CD4-positive, CD25-positive, alpha-beta regulatory T cell (primary cell): ENCODE measurements around the gene FAM81A. TPM values are rescaled to one million over a fixed set of nuclear protein-coding genes. Genes with fewer than 3 reads are reported as not detected.
A peak's percentile ranks its signal among the peaks of the same experiment; 100 is the strongest.
"Not testable (repeated sequence)": the region's sequence is repeated elsewhere in the genome, so short reads cannot be mapped to it uniquely, and the experiment has no call there.

ENCODE experiments used
- ATAC-seq, 2 donors: fragments of 150-1000 bp; cut with Tn5 transposase; one replicate each; pipeline ENCODE4 v1.10.0; 2021; ENCODE audit warnings: low read depth in 2 of 2, moderate number of reproducible peaks in 2 of 2, moderate library complexity in 1 of 2
- DNase-seq, 3 donors: peaks; one replicate each; pipeline versions ENCODE4 v3.0.0 to v3.0.0-alpha.2; 2012 to 2022; ENCODE audit warnings: mixed read lengths in 1 of 3
- H3K27ac ChIP-seq: one replicate; pipeline ENCODE4 v1.7.0; 2013; ENCODE audit warnings: mild to moderate bottlenecking, low read length; ENCODE audit not compliant: insufficient read depth, poor library complexity, severe bottlenecking
- H3K27me3 ChIP-seq: one replicate; pipeline ENCODE4 v1.7.0; 2013; ENCODE audit warnings: low read length; ENCODE audit not compliant: control insufficient read depth, insufficient read depth
- H3K36me3 ChIP-seq: one replicate; pipeline ENCODE4 v1.7.0; 2013; ENCODE audit warnings: mild to moderate bottlenecking, low read length, moderate library complexity; ENCODE audit not compliant: control insufficient read depth, insufficient read depth
- H3K4me1 ChIP-seq: 2 replicates; pipeline ENCODE4 v1.7.0; 2013; ENCODE audit warnings: mild to moderate bottlenecking, low read length; ENCODE audit not compliant: insufficient read depth, control insufficient read depth, poor library complexity, severe bottlenecking
- H3K4me3 ChIP-seq: one replicate; pipeline ENCODE4 v1.7.0; 2013; ENCODE audit warnings: low read depth, mild to moderate bottlenecking, low read length, moderate library complexity
- H3K9me3 ChIP-seq, 2 experiments: 1 replicate in 1 of 2; 2 replicates in 1 of 2; pipeline ENCODE4 v1.7.0; 2013; ENCODE audit warnings: low read length in 2 of 2, mild to moderate bottlenecking in 1 of 2, moderate library complexity in 1 of 2; ENCODE audit not compliant: control insufficient read depth in 2 of 2
- H3K27ac Mint-ChIP-seq, 3 donors: one replicate each; pipeline ENCODE4 v1.8.0; 2020 to 2022; ENCODE audit warnings: mild to moderate bottlenecking in 3 of 3, mixed read lengths in 3 of 3, moderate library complexity in 2 of 3
- H3K27me3 Mint-ChIP-seq: one replicate; pipeline ENCODE4 v1.8.0; 2022; ENCODE audit warnings: mild to moderate bottlenecking, mixed read lengths
- H3K36me3 Mint-ChIP-seq: one replicate; pipeline ENCODE4 v1.8.0; 2020; ENCODE audit warnings: mixed read lengths
- H3K4me1 Mint-ChIP-seq, 4 donors: one replicate each; pipeline ENCODE4 v1.8.0; 2020 to 2022; ENCODE audit warnings: mixed read lengths in 4 of 4, mild to moderate bottlenecking in 1 of 4
- H3K4me3 Mint-ChIP-seq, 4 donors: one replicate each; pipeline ENCODE4 v1.8.0; 2020 to 2022; ENCODE audit warnings: mild to moderate bottlenecking in 4 of 4, mixed read lengths in 4 of 4, moderate library complexity in 3 of 4
- H3K9me3 Mint-ChIP-seq, 7 donors: one replicate each; pipeline ENCODE4 v1.8.0; 2020 to 2022; ENCODE audit warnings: mixed read lengths in 7 of 7, mild to moderate bottlenecking in 3 of 7, moderate library complexity in 2 of 7
- polyA plus RNA-seq, 4 donors: library from polyadenylated mRNA; unstranded; fragments of 300-500 nt; fragmentation: Illumina TruSeq; gene quantifications; one replicate each; pipeline ENCODE4 v1.2.3, GENCODE V29; 2021
- total RNA-seq: library from RNA; stranded (reverse); gene quantifications from one replicate; pipeline ENCODE4 v1.2.3, GENCODE V29; 2022

FAM81A gene
- total and polyA plus RNA-seq, 5 donors from 2014 or later: not detected

- H3K36me3 Mint-ChIP-seq: no peaks in the 10 kb centered on the region
- no peak overlapping the region for H3K4me3 ChIP-seq
These were observed 38.4 kb upstream of the FAM81A start for GRCh38 chr15:59399465-59400102.

GRCh38 chr15:59400103-59400813, 37.7 kb upstream of the FAM81A start:
- no peaks in the 10 kb centered on the region for H3K36me3 Mint-ChIP-seq
- H3K4me1 ChIP-seq: no peaks in the 10 kb centered on the region
- ATAC-seq (no peak), DNase-seq (no peak)
- H3K4me1 Mint-ChIP-seq: no peaks in the 10 kb centered on the region
- no peaks in the 10 kb centered on the region for H3K36me3 ChIP-seq
- no peak overlapping the region for H3K4me3 ChIP-seq
- no peak overlapping the region for H3K4me3 Mint-ChIP-seq
- peaks cover 28% of the 10 kb centered on the region for H3K27me3 Mint-ChIP-seq
- H3K9me3 Mint-ChIP-seq: peaks cover 0 to 3% (median 0%) of the 10 kb centered on the region in 7 donors
- no peak overlapping the region for H3K27ac Mint-ChIP-seq
- H3K9me3 ChIP-seq: no peaks in the 10 kb centered on the region
- H3K27ac ChIP-seq: no peak overlapping the region
- peaks cover 4% of the 10 kb centered on the region for H3K27me3 ChIP-seq

More at GRCh38 chr15:59399465-59400102, 38.4 kb upstream of the FAM81A start:
- ATAC-seq (peak; percentile 52 to 59), DNase-seq (no peak)
- no peaks in the 10 kb centered on the region for H3K4me1 ChIP-seq
- Mint-ChIP-seq H3K27me3 (peaks cover 28% of the 10 kb centered on the region), H3K9me3 (peaks cover 0 to 3% (median 0%) of the 10 kb centered on the region in 7 donors), H3K4me3 (no peak overlapping the region), H3K4me1 (no peaks in the 10 kb centered on the region), H3K27ac (no peak overlapping the region)
- peaks cover 4% of the 10 kb centered on the region for H3K27me3 ChIP-seq
- no peak overlapping the region for H3K27ac ChIP-seq
- no peaks in the 10 kb centered on the region for H3K36me3 ChIP-seq
- no peaks in the 10 kb centered on the region for H3K9me3 ChIP-seq

- H3K27ac Mint-ChIP-seq: peak overlapping the region in 1 of 3 donors; percentile 94
- H3K9me3 Mint-ChIP-seq: not testable (repeated sequence)
These were observed 36.7 kb upstream of the FAM81A start for GRCh38 chr15:59401051-59401823.

GRCh38 chr15:59401824-59402569, 36.0 kb upstream of the FAM81A start:
- DNase-seq: no peak
- Mint-ChIP-seq H3K27ac (peak overlapping the region in 1 of 3 donors; percentile 94), H3K9me3 (peaks cover 0 to 3% (median 0%) of the 10 kb centered on the region in 7 donors), H3K4me1 (no peaks in the 10 kb centered on the region), H3K36me3 (no peaks in the 10 kb centered on the region), H3K27me3 (peaks cover 16% of the 10 kb centered on the region), H3K4me3 (no peak overlapping the region)
- H3K36me3 ChIP-seq: no peaks in the 10 kb centered on the region
- no peak for ATAC-seq
- H3K27me3 ChIP-seq: peaks cover 2% of the 10 kb centered on the region
- no peak overlapping the region for H3K27ac ChIP-seq
- H3K4me3 ChIP-seq: no peak overlapping the region
- H3K4me1 ChIP-seq: no peaks in the 10 kb centered on the region
- H3K9me3 ChIP-seq: no peaks in the 10 kb centered on the region

More at GRCh38 chr15:59401051-59401823, 36.7 kb upstream of the FAM81A start:
- peaks cover 24% of the 10 kb centered on the region for H3K27me3 Mint-ChIP-seq
- ATAC-seq, H3K36me3 ChIP-seq, H3K9me3 ChIP-seq, H3K4me3 Mint-ChIP-seq, H3K4me1 ChIP-seq, H3K27ac ChIP-seq, H3K36me3 Mint-ChIP-seq, H3K4me1 Mint-ChIP-seq, DNase-seq, H3K27me3 ChIP-seq, H3K4me3 ChIP-seq: not testable (repeated sequence)

DNA sequence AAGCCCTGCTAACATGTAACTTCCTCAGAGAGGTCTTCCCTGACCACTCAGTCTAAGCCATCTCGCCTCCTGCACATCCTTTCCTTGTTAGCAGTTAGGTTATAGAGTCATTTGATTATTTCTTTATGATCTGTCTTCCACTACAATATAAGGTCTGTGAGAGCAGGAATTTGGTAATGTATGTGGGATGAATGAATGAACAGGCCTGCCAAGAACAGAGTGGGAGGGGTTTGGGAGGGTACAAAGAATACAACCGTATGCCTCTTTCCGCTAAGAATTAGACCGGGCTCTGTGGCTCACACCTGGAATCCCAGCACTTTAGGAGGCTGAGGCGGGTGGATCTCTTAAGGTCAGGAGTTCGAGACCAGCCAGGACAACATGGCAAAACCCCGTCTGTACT, 32.9 kb upstream of the FAM81A start:
- no peaks in the 10 kb centered on the region for H3K27me3 ChIP-seq
- no peak overlapping the region for H3K4me3 ChIP-seq
- Mint-ChIP-seq H3K4me3 (no peak overlapping the region), H3K9me3 (peaks cover 0 to 2% (median 0%) of the 10 kb centered on the region in 7 donors), H3K27ac (no peak overlapping the region), H3K4me1 (peaks cover 0 to 3% (median 0%) of the 10 kb centered on the region in 4 donors), H3K36me3 (no peaks in the 10 kb centered on the region), H3K27me3 (peaks cover 17% of the 10 kb centered on the region)
- ATAC-seq (no peak), DNase-seq (no peak)
- H3K36me3 ChIP-seq: no peaks in the 10 kb centered on the region
- H3K27ac ChIP-seq: no peak overlapping the region
- no peaks in the 10 kb centered on the region for H3K9me3 ChIP-seq
- no peaks in the 10 kb centered on the region for H3K4me1 ChIP-seq

GRCh38 chr15:59406446-59406845, 31.5 kb upstream of the FAM81A start:
- no peak for DNase-seq
- H3K27me3 ChIP-seq: no peaks in the 10 kb centered on the region
- H3K4me1 ChIP-seq: no peaks in the 10 kb centered on the region
- no peak overlapping the region for H3K4me3 ChIP-seq
- Mint-ChIP-seq H3K27ac (no peak overlapping the region), H3K4me1 (peaks cover 0 to 6% (median 0%) of the 10 kb centered on the region in 4 donors), H3K36me3 (no peaks in the 10 kb centered on the region), H3K9me3 (no peaks in the 10 kb centered on the region), H3K4me3 (no peak overlapping the region), H3K27me3 (peaks cover 15% of the 10 kb centered on the region)
- H3K36me3 ChIP-seq: no peaks in the 10 kb centered on the region
- H3K9me3 ChIP-seq: no peaks in the 10 kb centered on the region
- no peak for ATAC-seq
- no peak overlapping the region for H3K27ac ChIP-seq

GRCh38 chr15:59407946-59408345, 30.0 kb upstream of the FAM81A start:
- Histone ChIP-seq H3K4me1 (no peaks in the 10 kb centered on the region), H3K4me3 (no peak overlapping the region)
- peaks cover 0 to 14% (median 4%) of the 10 kb centered on the region in 4 donors for H3K4me1 Mint-ChIP-seq

More at GRCh38 chr15:59407946-59408345, 30.0 kb upstream of the FAM81A start:
- peaks cover 13% of the 10 kb centered on the region for H3K27me3 Mint-ChIP-seq
- no peak overlapping the region for H3K4me3 Mint-ChIP-seq
- H3K27ac ChIP-seq: no peak overlapping the region
- DNase-seq (no peak), ATAC-seq (no peak)
- no peaks in the 10 kb centered on the region for H3K9me3 Mint-ChIP-seq
- no peak overlapping the region for H3K27ac Mint-ChIP-seq
- no peaks in the 10 kb centered on the region for H3K36me3 Mint-ChIP-seq
- H3K36me3 ChIP-seq: no peaks in the 10 kb centered on the region
- no peaks in the 10 kb centered on the region for H3K27me3 ChIP-seq
- no peaks in the 10 kb centered on the region for H3K9me3 ChIP-seq
